ENCODE results near the gene H2BK1. TPM values are rescaled to one million over a fixed set of nuclear protein-coding genes. Genes with fewer than 3 reads are reported as not detected.
A peak's percentile ranks its signal among the peaks of the same experiment; 100 is the strongest.

The H2BK1 gene
- total RNA-seq, 2 donors from 2014 or later = not detected

GRCh38 chr7:151247611-151248345 is 37.5 kb upstream of the H2BK1 start:
- H3K27ac ChIP-seq = peak overlapping the region; percentile 70
- H3K27me3 ChIP-seq = peaks cover 38% of the 10 kb centered on the region
- no peaks in the 10 kb centered on the region for H3K9me3 ChIP-seq
- intact Hi-C loops (cut with DNase I) = loop anchor here (10.0 kb wide), 1 partner anchor 123 kb away; no protein-coding TSS in a partner anchor
- no peak for DNase-seq
- H3K9ac ChIP-seq (ENCODE audit: low read depth in 2 of 2, low read length in 2 of 2) = peak overlapping the region; percentile 51 to 56
- TF ChIP-seq CTCF (IDR thresholded peaks at IDR 0.05) = no peak
- H3K36me3 ChIP-seq = no peaks in the 10 kb centered on the region
- peaks cover 8% of the 10 kb centered on the region for H3K4me1 ChIP-seq
- peak overlapping the region; percentile 47 for H3K4me3 ChIP-seq

- Histone ChIP-seq H3K4me3 (peak overlapping the region; percentile 47), H3K4me1 (peaks cover 8% of the 10 kb centered on the region)
- no peak for TF ChIP-seq CTCF (IDR thresholded peaks at IDR 0.05)
These were observed 36.7 kb upstream of the H2BK1 start for GRCh38 chr7:151246851-151247580.

GRCh38 chr7:151246102-151246850 is 36.0 kb upstream of the H2BK1 start:
- no peak for TF ChIP-seq CTCF (IDR thresholded peaks at IDR 0.05)
- intact Hi-C loops (cut with DNase I) = loop anchor here (10.0 kb wide), 1 partner anchor 121 kb away; no protein-coding TSS in a partner anchor
- H3K27me3 ChIP-seq = peaks cover 33% of the 10 kb centered on the region
- H3K9me3 ChIP-seq = no peaks in the 10 kb centered on the region
- H3K36me3 ChIP-seq = no peaks in the 10 kb centered on the region
- H3K4me3 ChIP-seq = no peak overlapping the region
- no peak overlapping the region for H3K27ac ChIP-seq
- peaks cover 8% of the 10 kb centered on the region for H3K4me1 ChIP-seq
- H3K9ac ChIP-seq (ENCODE audit: low read depth in 2 of 2, low read length in 2 of 2) = no peak overlapping the region
- no peak for DNase-seq

More at GRCh38 chr7:151246851-151247580, 36.7 kb upstream of the H2BK1 start:
- DNase-seq = no peak
- intact Hi-C loops (cut with DNase I) = loop anchor here (10.0 kb wide), 1 partner anchor 122 kb away; no protein-coding TSS in a partner anchor
- H3K36me3 ChIP-seq = no peaks in the 10 kb centered on the region
- H3K27ac ChIP-seq = no peak overlapping the region
- peaks cover 36% of the 10 kb centered on the region for H3K27me3 ChIP-seq
- H3K9ac ChIP-seq (ENCODE audit: low read depth in 2 of 2, low read length in 2 of 2) = peak overlapping the region; percentile 27 to 51
- no peaks in the 10 kb centered on the region for H3K9me3 ChIP-seq

- H3K36me3 ChIP-seq = no peaks in the 10 kb centered on the region
- peaks cover 8% of the 10 kb centered on the region for H3K4me1 ChIP-seq
- peaks cover 32% of the 10 kb centered on the region for H3K27me3 ChIP-seq
- no peak for DNase-seq
- H3K9me3 ChIP-seq = no peaks in the 10 kb centered on the region
- peak; percentile 66 for TF ChIP-seq CTCF (IDR thresholded peaks at IDR 0.05)
- no peak overlapping the region for H3K9ac ChIP-seq (ENCODE audit: low read depth in 2 of 2, low read length in 2 of 2)
- H3K4me3 ChIP-seq = peak overlapping the region; percentile 32
- intact Hi-C loops (cut with DNase I) = loop anchor here (10.0 kb wide), 1 partner anchor 121 kb away; no protein-coding TSS in a partner anchor
- no peak overlapping the region for H3K27ac ChIP-seq
These were observed 35.2 kb upstream of the H2BK1 start for GRCh38 chr7:151245360-151246101.

All from colonic mucosa (tissue), 4 donors.